ENCODE data around the gene STK38L.

Gene STK38L

GRCh38 chr12:27243804-27244688 lies at the start of gene STK38L:
STK38L (plus strand) TSS chr12:27244286; CDS start chr12:27297721, 53,435 bp downstream.
- peak; percentile 98 to 99 for DNase-seq

GRCh38 chr12:27194644-27195043 lies 49.4 kb upstream of the STK38L start:
- DNase-seq = no peak

- DNase-seq = no peak
Measured at GRCh38 chr12:27198036-27198435, 46.0 kb upstream of the STK38L start.

GRCh38 chr12:27199638-27200300 lies 44.3 kb upstream of the STK38L start:
- peak in 1 of 2 experiments; percentile 25 for DNase-seq

- DNase-seq = no peak
Measured at GRCh38 chr12:27201169-27201568, 42.9 kb upstream of the STK38L start.

GRCh38 chr12:27206801-27207502 lies 37.1 kb upstream of the STK38L start:
- no peak for DNase-seq

- peak; percentile 39 to 56 for DNase-seq
Measured at GRCh38 chr12:27207615-27208413, 36.3 kb upstream of the STK38L start.

- DNase-seq = no peak
Measured at GRCh38 chr12:27208414-27208750, 35.7 kb upstream of the STK38L start.

- DNase-seq = no peak
Measured at GRCh38 chr12:27209257-27209910, 34.7 kb upstream of the STK38L start.

GRCh38 chr12:27210187-27210586 lies 33.9 kb upstream of the STK38L start:
- no peak for DNase-seq

- no peak for DNase-seq
Measured at GRCh38 chr12:27212861-27213260, 31.2 kb upstream of the STK38L start.

- DNase-seq = no peak
Measured at GRCh38 chr12:27213304-27213703, 30.8 kb upstream of the STK38L start.

- no peak for DNase-seq
Measured at GRCh38 chr12:27213830-27214787, 30.0 kb upstream of the STK38L start.

- no peak for DNase-seq
Measured at GRCh38 chr12:27217590-27217989, 26.5 kb upstream of the STK38L start.

GRCh38 chr12:27219693-27220054 lies 24.4 kb upstream of the STK38L start:
- DNase-seq = no peak

- peak in 1 of 2 experiments; percentile 22 for DNase-seq
Measured at GRCh38 chr12:27220055-27220987, 23.8 kb upstream of the STK38L start.

- no peak for DNase-seq
Measured at GRCh38 chr12:27220988-27221345, 23.1 kb upstream of the STK38L start.

- no peak for DNase-seq
Measured at GRCh38 chr12:27221625-27222387, 22.3 kb upstream of the STK38L start.

GRCh38 chr12:27226407-27226929 lies 17.6 kb upstream of the STK38L start:
- DNase-seq = no peak

Measured in activated CD4-positive, alpha-beta T cell treated with anti-CD3 and anti-CD28 coated beads, Interleukin-2, amount 50 U/mL, for 48 hours (primary cell).